Bronchial epithelial cell (primary cell): ENCODE results near the gene DDIT4L. TPM values are rescaled to one million over a fixed set of nuclear protein-coding genes. Genes with fewer than 3 reads are reported as not detected.

Source experiments
- DNase-seq: peaks from one replicate; pipeline ENCODE4 v3.0.0-alpha.2; 2010; ENCODE audit warnings: low read depth
- FAIRE-seq: peaks from 2 replicates; lab custom pipeline; 2011; peaks lifted over from hg19 to GRCh38; lab: Jason Lieb, UNC
- H3K27me3 ChIP-seq: 2 replicates; pipeline ENCODE4 v1.5.1; 2011; ENCODE audit warnings: low read length; ENCODE audit not compliant: control insufficient read depth, insufficient read depth
- H3K36me3 ChIP-seq: 2 replicates; pipeline ENCODE4 v1.5.1; 2011; ENCODE audit warnings: low read length; ENCODE audit not compliant: control insufficient read depth, insufficient read depth
- H3K4me3 ChIP-seq: 2 replicates; pipeline ENCODE4 v1.5.1; 2011; ENCODE audit warnings: mild to moderate bottlenecking, low read depth, low read length, control low read depth
- CTCF ChIP-seq: IDR thresholded peaks from 2 replicates; pipeline ENCODE4 v1.5.1; 2011; ENCODE audit warnings: mild to moderate bottlenecking, moderate library complexity, low read length, control low read depth, inconsistent platforms; ENCODE audit not compliant: insufficient read depth, severe bottlenecking
- total RNA-seq: library from RNA; depleted of rRNA; stranded (reverse); fragments of >200 nt; gene quantifications from 2 replicates; pipeline ENCODE4 v1.2.1, GENCODE V29; 2014

The DDIT4L gene
- total RNA-seq, 1 donor from 2014 or later, result 0.26 TPM

- H3K4me3 ChIP-seq, result no peak overlapping the region
- DNase-seq, result no peak
- FAIRE-seq, result no peak
- no peak for TF ChIP-seq CTCF
- H3K27me3 ChIP-seq, result peaks cover 14% of the 10 kb centered on the region
- H3K36me3 ChIP-seq, result no peaks in the 10 kb centered on the region
Observed at GRCh38 chr4:100188829-100189228, 1.4 kb downstream of the DDIT4L start.

- FAIRE-seq, result no peak
- no peak for DNase-seq
- H3K4me3 ChIP-seq, result no peak overlapping the region
- no peaks in the 10 kb centered on the region for H3K36me3 ChIP-seq
- H3K27me3 ChIP-seq, result peaks cover 14% of the 10 kb centered on the region
- no peak for TF ChIP-seq CTCF
Observed at GRCh38 chr4:100187781-100188180, 2.5 kb downstream of the DDIT4L start.

GRCh38 chr4:100184787-100185186 lies 5.5 kb downstream of the DDIT4L start:
- Histone ChIP-seq H3K27me3 (peaks cover 13% of the 10 kb centered on the region), H3K4me3 (no peak overlapping the region), H3K36me3 (no peaks in the 10 kb centered on the region)
- no peak for FAIRE-seq
- DNase-seq, result no peak
- no peak for TF ChIP-seq CTCF

GRCh38 chr4:100177855-100178254 lies 12.4 kb downstream of the DDIT4L start:
- FAIRE-seq, result no peak
- Histone ChIP-seq H3K36me3 (no peaks in the 10 kb centered on the region), H3K4me3 (no peak overlapping the region)

GRCh38 chr4:100177126-100177525 lies 13.1 kb downstream of the DDIT4L start:
- FAIRE-seq (no peak), DNase-seq (no peak)
- Histone ChIP-seq H3K36me3 (no peaks in the 10 kb centered on the region), H3K4me3 (no peak overlapping the region), H3K27me3 (no peaks in the 10 kb centered on the region)
- TF ChIP-seq CTCF, result no peak

More at GRCh38 chr4:100177855-100178254, 12.4 kb downstream of the DDIT4L start:
- H3K27me3 ChIP-seq, result no peaks in the 10 kb centered on the region
- DNase-seq, result peak; percentile 17
- no peak for TF ChIP-seq CTCF

- no peak for FAIRE-seq
Observed at GRCh38 chr4:100175858-100176257, 14.4 kb downstream of the DDIT4L start.

More at GRCh38 chr4:100175858-100176257, 14.4 kb downstream of the DDIT4L start:
- no peaks in the 10 kb centered on the region for H3K27me3 ChIP-seq
- TF ChIP-seq CTCF, result no peak
- H3K4me3 ChIP-seq, result no peak overlapping the region
- no peaks in the 10 kb centered on the region for H3K36me3 ChIP-seq
- DNase-seq, result no peak
